Inferior parietal cortex (tissue), 1 donor: ENCODE measurements around the gene ZBTB16.
A peak's percentile ranks its signal among the peaks of the same experiment; 100 is the strongest.

Source experiments
- DNase-seq: peaks from one replicate; pipeline ENCODE4 v3.0.0-alpha.2; 2016; ENCODE audit errors: extremely low spot score

Gene ZBTB16

DNA sequence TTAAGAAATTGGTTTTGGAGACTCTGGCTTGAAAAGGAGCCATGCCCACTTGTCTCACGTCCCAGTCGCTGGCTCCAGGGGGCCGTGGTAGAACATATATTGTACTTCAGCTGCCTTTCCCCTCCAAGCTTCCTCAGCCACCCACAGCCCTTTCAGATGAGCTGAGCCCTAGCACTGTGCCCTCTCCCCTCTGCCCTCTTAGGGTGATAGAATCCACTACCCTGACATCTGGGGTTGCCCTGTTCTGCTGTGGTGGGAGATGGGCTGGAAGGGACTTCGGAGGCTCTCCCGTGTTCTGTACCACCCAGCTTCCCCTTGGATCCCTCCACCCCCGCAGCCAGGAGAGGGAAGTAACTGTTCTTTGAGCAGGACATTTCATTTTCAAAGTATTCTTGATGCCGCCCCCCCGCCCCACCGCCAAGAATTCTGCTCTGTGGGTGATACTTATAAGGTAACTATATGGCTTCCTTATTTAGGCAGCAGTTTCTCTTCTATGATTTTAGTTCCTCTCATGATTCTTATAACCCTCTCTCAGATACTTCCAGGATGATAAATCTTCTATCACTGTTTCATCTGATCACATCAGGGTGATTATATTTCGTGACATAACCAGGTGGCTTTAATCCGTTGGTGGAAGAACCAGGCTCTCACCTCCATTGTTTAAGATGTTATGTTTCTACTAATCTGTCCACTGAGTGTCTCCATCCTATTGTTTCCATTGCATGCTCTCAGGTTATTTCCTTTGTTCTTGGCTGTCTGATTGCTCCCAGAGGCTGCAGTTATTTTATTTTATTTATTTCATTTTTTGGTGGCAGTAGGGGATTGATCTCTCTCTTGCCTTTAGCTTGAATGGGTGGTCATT is 24.1 kb downstream of the ZBTB16 start:
- no peak for DNase-seq

DNA sequence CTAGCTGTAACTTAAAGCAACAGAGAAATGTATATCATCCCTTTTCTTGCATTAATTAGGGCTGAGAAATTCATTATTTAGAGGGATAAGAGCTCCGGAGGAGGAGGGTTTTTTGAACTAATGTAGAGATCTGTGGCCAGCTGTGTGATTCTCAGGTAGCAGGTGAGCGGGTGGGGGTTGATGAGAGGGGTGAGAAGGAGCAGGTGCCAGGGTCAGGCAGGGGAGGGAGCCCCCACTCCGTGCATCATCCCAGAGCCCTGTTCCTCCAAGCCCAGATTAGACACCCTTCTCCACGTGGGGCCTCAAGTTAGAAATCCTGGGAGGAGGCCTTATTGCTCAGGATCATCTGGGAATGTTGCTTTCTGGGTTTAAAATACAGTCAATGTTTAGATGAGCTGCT is 24.9 kb downstream of the ZBTB16 start:
- no peak for DNase-seq

DNA sequence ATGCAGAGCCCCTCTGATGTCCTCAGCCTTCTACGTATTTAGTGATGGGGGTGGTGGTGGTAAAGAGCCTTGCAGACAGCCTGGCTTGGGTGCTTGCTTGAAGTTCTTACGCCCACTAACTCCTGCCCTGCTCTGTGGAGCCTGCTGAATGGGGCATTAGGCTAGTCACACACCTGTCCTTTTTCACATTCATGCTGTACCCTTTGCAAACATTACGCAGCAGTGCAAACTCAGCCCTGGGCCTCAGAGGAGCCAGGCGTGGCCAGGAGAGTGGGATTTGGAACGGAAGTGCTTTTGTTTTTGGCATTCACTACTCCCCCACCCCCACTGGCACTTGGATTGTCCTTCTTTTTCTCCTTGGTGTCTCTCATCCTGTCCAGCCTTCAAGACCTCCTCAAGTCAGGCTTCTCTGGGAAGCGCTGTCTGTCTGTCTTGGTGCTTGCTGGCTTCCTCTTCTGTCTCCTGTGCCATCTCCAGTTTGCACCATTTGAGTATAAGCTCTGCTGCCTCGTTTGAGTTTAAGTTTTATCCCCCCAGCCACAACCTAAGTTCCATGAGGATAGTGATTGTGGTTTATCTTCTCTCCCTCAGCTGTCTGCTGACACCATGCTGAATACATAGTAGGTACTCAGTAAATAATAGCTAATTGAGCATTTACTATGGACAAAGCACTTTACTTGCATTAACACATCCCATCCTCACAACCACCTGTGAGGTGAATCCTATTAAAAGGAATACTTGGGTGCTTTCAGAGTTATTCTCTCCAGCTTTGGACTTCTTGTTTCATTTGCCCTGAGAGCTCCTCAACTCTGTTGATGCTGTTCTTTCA is 26.7 kb downstream of the ZBTB16 start:
- DNase-seq, result no peak

DNA sequence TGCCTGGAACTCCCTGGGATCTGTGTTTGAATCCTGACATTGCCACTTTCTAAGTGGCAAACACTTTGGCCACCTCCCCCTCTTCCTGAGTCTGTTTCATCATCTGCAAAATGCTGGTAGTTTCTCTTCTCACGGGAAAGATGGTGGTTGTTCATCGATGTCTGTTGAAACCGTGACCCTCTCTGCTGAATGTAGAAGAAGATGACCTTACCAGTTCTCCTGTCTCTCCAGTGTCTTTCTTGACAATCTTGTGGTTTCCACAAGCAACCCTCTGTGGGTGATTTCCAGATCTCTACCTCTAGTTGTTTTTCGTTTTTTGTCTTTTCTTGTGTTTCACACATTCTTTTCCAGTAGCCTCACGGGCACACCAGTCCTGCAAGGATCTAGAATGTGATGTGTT is 27.5 kb downstream of the ZBTB16 start:
- no peak for DNase-seq

DNA sequence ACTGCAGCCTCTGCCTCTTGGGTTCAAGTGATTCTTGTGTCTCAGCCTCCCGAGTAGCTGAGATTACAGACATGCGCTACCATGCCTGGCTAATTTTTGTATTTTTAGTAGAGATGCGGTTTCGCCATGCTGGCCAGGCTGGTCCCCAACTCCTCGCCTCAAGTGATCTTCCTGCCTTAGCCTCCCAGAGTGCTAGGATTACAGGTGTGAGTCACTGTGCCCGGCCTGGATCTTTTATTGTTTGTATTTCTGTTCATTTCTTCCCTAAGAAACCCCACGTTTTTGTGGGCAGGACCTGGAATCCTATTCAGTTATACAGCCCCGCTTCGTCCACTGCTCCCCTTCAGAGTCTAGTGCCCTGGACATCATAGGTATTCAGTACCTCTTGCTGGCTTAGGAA is 28.7 kb downstream of the ZBTB16 start:
- no peak for DNase-seq

DNA sequence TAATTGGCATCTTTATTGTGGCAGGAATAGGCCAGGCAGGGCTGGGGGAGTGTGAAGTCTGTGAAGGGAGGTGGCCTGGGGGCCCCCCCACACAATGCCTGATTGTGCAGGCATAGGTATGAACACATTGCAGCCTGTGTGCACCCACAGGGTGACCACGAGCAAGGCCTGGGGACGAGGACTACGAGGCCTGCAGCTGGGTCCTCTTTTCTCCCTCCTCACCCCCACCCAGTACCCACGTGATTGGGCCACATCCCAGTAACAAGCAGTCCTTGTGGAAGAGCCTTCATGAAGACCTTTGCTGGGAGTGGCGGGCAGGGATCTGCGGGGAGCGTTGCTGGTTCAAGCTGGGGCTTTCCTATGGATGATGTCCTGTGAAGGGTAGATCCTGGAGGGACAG is 29.3 kb downstream of the ZBTB16 start:
- DNase-seq, result peak; percentile 69

DNA sequence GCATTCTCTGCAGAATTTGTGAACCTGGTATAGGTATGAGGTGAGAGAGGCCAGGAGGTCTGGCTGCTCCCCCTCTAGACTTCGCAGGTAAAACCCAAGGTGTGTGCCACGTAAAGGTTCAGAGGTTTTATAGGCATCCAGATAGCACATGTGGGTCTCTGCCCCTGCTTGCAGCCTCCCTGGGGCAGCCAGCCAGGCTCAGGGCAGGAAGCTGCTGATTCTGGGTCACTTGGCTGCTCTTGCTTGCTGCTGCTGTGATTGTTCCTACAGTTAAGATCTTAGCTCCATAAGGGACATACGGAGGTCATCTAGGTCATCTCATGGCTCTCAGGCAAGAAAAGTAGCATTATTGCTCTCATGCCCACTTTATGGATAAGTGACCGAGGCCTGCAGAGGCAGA is 30.2 kb downstream of the ZBTB16 start:
- no peak for DNase-seq

DNA sequence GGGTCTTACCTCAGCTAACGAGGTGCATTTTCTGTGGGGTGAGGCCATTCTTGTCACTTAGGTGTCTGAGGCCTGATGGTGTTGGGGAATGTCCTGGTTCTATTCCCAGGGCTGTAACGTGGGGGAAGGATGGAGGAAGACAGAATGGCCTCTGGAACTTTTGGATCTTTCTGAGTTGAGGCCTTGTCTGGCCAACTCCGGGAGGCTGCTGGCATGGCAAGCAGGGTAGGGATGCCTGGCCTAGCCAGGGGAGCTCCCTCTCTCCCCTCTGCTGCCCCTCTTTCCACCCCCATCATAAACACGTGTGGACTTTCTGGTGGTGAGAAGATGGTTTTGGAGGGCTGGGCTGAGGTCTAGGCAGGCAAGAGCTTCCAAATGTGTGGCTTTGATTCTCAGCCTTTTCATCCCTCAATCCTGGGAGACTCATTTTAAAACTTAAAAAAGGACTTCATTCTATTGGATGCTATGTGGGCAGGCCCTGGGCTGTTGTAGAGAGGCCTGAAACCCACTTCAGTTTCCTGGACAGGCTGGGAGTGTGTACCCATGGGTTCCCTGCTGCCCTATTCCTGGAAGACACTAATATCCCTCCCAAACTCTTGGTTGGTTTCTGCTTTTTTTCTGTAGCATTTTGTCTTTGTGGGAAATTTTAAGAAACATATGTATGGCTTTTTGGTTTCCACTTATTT is 30.9 kb downstream of the ZBTB16 start:
- no peak for DNase-seq

DNA sequence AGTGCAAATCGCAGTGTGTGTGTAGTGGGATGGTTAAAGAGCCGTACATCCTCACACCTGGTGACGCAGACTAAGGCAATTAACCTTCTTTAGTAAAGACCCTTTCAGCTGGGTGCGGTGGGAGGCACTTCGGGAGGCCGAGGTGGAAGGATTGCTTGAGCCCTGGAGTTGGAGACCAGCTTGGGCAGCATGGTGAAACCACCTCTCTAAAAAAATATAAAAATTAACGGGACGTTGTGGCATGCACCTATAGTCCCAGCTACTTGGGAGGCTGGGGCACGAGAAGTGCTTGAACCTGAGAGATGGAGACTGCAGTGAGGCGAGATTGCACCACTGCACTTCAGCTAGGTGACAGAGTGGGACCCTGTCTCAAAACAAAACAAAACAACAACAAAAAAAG is 31.5 kb downstream of the ZBTB16 start:
- DNase-seq, result no peak

DNA sequence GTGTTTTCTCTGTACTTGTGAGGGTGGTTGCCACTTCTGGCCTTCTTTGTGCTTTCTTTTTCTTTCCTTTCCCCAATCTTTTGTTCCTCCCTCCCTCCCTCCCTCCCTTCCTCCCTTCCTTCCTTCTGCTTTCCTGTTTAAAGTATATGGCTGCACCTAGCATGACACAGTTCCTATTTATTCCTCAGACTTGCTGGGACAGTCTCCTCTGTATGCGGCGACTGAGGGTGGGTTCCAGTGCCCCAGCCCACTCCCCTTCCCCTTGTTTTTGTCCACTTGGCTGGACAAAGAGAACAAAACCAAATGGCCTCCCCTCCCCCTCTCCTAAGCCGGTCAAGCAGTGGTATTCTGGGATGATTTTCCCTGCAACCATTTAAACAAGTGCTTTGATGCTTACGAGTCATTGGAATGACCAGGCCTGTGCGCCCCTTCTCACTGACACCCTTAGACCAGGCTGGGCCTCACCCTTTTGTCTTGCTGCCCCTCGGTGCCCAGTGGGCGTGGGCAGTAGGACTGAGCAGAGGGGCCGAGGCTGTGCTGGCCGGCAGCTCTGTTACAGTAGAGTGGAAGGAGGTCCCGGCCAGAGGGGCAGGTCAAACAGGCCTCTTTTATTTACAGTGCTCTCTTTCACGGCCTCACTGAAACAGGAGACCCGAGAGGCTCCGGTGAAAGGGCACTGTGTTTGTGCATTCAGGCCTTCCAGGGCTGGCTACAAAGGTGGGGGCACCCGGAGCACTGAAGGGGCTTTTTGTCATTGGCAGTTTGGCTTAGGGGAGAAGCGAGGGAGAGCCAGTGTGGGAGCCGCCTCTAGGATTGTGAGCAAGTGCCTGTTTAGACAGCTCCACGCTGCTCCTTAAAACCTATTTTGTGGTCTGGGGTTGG is 32.2 kb downstream of the ZBTB16 start:
- DNase-seq, result no peak

DNA sequence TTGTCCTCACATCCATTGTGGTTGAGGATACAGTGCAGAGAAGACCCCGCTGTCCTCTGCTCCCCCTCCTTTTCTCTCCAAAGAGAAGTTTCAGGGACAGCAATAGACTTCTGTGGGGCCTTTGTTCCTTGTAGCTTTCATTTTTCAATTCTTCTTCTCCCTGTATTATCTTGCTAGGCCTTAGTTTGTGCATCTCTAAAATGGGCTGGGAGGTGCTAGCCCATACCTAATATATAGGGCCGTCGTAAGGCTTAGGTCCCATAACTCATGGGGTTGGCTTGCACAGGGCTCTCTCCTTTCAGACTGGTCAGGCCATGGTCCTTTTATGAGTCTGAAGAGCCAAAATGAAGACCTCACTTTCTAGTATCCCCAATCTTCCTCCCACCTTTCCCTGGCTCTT is 33.0 kb downstream of the ZBTB16 start:
- DNase-seq, result no peak

DNA sequence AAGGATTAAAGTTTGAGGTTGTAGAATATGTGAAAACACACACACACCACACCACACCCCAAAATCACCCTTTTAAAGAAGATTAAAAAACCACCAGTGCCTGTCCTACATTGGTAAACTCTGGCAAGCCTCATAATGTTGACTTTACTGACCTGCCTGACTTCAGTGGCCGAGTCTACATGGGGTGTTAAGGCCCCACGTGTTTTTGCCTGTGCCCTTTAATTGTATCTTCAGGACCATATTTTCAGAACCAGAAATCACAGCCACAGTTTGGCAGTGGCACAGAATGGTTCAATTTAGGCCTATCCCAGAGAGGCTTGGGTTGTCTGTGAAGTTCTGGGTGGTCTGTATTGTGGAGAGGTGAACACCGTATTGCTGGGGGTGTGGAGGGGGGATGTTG is 33.4 kb downstream of the ZBTB16 start:
- no peak for DNase-seq

DNA sequence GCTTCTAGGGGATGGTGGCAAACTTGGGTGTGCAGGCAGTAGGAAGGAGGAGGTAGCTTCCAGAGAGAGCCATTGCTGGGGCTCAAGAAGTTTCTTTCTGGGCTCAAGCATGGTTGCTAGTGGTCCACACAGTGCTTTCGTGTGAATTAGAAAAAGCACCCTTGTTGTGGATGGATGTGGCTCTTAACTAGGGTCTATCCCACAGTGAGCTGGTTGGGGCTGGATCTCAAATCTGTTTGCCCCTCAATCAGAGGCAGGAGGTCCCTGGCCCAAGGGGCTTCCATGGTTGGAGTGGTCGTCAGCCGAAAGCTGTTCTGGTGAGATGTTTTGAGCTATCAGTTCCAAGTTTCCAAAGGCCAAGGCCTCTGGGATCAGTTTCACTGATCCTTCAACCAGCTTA is 35.0 kb downstream of the ZBTB16 start:
- DNase-seq, result no peak

DNA sequence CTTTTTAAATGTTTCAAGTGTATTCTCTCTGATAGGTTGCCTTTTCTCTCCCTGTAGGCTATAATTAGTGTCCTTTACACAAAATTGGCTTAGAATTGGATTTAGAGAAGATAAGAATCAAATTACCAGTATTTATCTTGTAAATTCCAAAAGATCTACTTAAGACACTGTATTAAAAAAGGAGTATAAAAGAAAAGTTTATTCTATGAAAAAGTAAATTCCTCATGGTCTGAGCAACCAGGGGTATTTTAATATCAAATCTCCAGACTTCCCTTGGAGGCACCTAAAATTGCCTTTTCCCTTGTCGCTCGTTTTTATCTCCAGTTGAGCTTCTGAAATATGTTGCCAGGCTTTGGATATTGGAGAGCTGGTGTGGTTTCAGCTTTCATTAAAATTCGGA is 36.4 kb downstream of the ZBTB16 start:
- no peak for DNase-seq

DNA sequence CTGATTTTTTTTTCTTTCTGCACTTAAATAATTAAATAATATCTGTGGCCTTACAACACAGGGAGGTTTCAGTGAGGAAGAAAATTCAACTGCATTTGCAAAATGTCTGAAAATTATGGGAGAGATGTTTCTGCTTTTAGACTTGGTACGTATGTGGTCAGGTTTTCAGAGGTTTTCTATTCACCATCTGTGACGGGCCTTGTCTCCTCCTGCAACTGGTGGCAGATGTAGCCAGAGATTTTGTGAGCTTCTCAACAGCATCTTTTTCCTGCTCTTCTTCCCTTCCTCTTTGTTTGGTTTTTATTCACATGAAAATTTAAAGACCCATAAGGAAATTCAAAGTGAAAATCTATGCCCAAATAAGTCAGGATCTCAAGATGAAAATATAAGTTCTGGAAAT is 38.3 kb downstream of the ZBTB16 start:
- DNase-seq, result no peak

DNA sequence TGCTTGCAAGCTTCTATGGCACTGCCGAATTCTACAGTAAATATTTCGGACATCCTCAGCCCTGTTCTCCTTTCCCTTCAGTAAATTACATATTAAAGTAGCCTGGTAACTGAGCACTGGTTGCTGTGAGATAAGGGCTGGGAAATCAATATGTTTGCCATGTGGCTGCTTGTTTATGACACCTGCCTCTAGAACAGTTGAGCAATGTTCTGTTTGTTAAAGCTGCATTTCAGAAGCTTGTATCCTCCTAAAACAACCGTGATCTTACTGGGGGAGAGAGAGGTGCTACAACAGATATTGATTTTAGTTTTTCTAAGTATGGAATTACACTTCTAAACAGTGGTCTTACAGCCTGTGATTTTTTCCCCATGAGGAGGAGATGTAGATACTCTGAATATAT is 39.4 kb downstream of the ZBTB16 start:
- DNase-seq, result no peak

DNA sequence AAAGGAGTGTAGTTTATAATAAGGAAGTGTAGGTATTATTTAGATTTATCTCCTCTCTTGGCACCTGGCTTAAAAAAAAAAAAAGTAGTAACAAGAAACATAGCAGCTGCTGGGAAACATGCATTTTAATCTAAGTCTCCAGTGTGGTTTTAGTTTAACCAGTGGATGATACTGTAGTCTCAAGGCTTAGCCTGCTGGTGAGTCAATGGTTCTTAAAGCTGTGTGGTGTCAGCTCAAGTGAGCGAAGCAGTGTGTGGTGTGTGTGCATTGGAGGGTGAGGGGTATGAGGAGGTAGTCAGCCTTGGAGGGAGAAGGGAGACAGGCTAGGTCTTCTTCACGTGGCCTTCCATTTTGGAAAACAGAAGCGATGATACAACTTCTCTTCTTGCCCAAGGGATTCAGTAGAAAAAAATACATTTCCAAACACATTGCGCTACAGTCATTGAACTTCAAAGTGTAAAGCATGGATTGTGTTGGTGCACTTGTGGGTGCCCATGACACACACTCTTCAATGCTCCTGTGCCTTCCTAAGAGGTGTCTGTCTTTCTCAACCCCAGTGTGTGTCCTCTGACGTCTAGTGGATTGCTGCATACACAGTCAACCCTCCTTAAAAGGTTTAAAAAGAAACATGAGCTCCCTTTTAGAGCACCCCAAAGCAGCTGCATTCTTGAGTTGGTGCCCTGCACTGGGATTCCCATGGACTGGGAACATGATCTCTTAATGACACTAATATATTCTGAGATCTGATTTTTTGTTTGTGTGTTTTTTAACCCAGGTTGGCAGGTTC is 40.1 kb downstream of the ZBTB16 start:
- no peak for DNase-seq

DNA sequence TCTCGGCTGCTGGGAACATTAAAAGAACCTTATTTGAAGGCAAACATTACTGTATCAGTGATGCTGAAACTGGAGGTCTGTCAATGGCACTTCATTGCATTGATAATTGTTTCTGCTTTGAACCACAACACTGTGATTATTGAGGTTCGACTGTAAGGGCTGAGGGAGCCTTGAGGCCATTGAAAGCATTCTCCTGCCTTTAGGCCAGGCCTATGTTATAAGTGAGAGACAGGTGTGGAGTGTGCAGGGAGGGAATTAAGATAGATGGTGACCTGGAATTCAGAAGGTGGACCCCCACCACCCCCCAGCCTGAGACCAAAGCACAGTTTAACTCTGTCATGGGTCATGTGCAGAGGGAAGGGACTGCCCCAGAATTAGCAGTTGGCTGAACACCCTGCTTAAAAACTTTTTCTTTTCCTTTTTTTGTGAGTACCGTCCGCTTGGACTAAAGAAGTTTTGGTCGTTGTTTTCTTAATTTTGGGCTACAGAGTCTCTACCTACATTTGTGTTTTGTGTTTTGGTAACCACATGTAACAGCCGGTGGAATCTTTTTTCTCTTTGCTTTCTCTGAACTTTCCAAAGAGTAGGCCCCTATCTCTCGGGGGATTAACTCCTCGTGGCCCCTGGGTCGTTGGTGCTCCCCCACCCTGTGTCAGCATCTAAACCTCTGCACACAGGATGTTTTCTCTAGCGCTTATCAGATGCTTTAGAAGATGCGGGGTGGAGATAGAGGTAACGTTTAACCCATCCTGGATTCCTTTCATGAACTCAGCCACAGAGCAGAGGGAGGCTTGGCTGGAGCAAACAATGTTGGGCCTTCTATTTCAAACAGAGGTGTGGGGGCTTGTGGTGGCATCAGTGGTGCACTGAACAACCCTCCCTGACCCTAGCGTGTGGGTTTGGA is 43.7 kb downstream of the ZBTB16 start:
- no peak for DNase-seq

DNA sequence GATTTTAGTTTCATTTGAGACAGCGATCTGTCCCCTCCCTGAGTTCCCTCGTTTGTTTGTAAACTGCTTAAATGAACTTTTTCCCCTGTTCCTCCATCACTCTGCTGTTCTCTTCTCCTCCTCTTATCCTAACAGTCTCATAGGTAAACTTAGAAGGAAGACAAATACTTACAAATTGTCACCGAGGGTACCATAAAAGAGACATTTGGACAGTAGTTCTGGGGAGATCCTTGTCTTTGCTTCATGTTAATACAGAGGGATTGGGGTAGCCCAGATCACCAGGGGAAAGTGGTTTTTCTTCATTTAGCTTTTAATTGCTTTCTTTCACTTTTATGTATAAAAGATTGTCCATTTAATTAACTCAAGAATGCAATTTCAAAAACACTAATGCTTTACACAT is 46.1 kb downstream of the ZBTB16 start:
- DNase-seq, result no peak

DNA sequence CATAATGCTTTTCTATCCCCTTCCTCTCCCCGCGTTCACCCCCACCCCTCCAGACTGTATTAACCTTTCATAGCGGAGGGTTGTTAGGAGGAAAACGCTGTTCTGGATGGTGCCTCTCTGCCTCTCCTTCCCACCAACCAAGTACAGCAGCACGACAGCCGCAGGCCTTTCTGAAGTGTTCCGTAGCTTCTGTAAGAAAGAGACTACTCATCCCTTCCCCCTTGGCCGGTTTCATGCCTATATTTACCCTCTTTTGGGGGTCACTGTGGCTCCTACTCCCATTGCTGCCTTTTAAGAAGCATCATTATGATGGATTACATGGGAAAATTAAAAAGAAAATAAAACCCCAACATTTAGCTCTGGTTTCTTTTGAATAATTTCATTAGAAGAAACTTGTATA is 46.5 kb downstream of the ZBTB16 start:
- no peak for DNase-seq
